Esophagus muscularis mucosa (tissue), 3 donors: ENCODE results near the gene MYCBPAP.

Experiments
- POLR2A ChIP-seq: fragments of 450-650 bp; IDR thresholded peaks from one replicate; pipeline ENCODE4 v1.6.1; 2017; ENCODE audit warnings: antibody characterized with exemption, moderate library complexity, mild to moderate bottlenecking, low read depth
- POLR2AphosphoS5 ChIP-seq, 2 donors: sonication (generic); formaldehyde crosslinking; IDR thresholded peaks; one replicate each; pipeline ENCODE4 v1.6.1; 2017; ENCODE audit warnings: antibody characterized with exemption in 2 of 2
- TF ChIP-seq, protein P1 (sequence below), 3 experiments: fragments of 200-600 bp in 2 of 3; fragments of 450-650 bp in 1 of 3; sonication (generic) in 2 of 3; IDR thresholded peaks; one replicate each; pipeline ENCODE4 v1.5.1; 2017 to 2019; ENCODE audit warnings: antibody characterized with exemption in 3 of 3, mild to moderate bottlenecking in 2 of 3, moderate library complexity in 1 of 3

DNA sequence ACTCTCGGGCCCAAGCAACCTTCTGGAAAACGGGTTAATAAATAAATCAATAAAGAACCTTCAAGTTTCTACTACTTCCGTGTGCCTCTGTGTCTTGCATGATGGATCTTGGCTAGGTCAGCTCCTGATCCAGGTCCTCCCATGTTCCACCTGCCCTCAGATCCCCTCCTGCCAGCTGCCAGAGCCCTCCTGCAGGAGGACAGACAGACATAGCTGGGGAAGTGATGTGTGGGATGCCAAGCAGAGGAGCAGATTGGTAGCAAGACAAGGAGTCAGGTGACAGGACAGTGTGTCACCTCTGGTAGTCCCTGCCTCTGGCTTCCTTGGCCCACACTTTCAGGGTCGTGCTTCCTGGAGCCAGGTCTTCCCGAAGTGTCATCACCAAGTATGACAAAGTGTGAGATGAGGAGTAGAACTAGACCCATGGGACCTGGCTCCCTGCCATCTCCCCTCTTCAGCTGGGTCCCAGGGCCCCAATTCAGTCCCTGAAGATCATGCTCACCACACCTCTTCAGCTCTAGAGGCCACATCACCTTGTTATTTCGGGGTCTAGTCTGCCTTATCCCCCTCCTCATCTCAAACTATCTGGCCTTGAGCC is 23.3 kb downstream of the MYCBPAP start:
- TF ChIP-seq, protein P1, sequence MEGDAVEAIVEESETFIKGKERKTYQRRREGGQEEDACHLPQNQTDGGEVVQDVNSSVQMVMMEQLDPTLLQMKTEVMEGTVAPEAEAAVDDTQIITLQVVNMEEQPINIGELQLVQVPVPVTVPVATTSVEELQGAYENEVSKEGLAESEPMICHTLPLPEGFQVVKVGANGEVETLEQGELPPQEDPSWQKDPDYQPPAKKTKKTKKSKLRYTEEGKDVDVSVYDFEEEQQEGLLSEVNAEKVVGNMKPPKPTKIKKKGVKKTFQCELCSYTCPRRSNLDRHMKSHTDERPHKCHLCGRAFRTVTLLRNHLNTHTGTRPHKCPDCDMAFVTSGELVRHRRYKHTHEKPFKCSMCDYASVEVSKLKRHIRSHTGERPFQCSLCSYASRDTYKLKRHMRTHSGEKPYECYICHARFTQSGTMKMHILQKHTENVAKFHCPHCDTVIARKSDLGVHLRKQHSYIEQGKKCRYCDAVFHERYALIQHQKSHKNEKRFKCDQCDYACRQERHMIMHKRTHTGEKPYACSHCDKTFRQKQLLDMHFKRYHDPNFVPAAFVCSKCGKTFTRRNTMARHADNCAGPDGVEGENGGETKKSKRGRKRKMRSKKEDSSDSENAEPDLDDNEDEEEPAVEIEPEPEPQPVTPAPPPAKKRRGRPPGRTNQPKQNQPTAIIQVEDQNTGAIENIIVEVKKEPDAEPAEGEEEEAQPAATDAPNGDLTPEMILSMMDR (IDR thresholded peaks at IDR 0.05), result no peak
- TF ChIP-seq POLR2A (no peak), POLR2AphosphoS5 (IDR thresholded peaks at IDR 0.05) (no peak)
